Ureter (tissue), 1 donor: Measurements from ENCODE around the gene MRPS25. TPM values are rescaled to one million over a fixed set of nuclear protein-coding genes. Genes with fewer than 3 reads are reported as not detected.
A peak's percentile ranks its signal among the peaks of the same experiment; 100 is the strongest.

ENCODE experiments used
- DNase-seq: peaks from one replicate; pipeline ENCODE4 v3.0.0-alpha.2; 2020; ENCODE audit warnings: low spot score
- total RNA-seq: library from RNA; stranded (reverse); gene quantifications from one replicate; pipeline ENCODE4 v1.2.4, GENCODE V29; 2023
- donor health status: DM: yes; HTN: yes; CAD: no.

MRPS25 gene
- total RNA-seq, 1 donor from 2014 or later: 99.3 TPM

GRCh38 chr3:15081960-15082664 lies 17.0 kb upstream of the MRPS25 start:
- no peak for DNase-seq

GRCh38 chr3:15079091-15079490 lies 14.0 kb upstream of the MRPS25 start:
- no peak for DNase-seq

- no peak for DNase-seq
Measured at GRCh38 chr3:15074500-15074899, 9.4 kb upstream of the MRPS25 start.

GRCh38 chr3:15071699-15072098 lies 6.6 kb upstream of the MRPS25 start:
- no peak for DNase-seq

GRCh38 chr3:15069441-15069840 lies 4.3 kb upstream of the MRPS25 start:
- DNase-seq: no peak

GRCh38 chr3:15066467-15066866 lies 1.4 kb upstream of the MRPS25 start:
- no peak for DNase-seq

GRCh38 chr3:15065550-15066007 lies 464 bp upstream of the MRPS25 start:
- no peak for DNase-seq

GRCh38 chr3:15064299-15064834 lies 748 bp downstream of the MRPS25 start:
- DNase-seq: no peak

GRCh38 chr3:15063656-15064286 lies 1.3 kb downstream of the MRPS25 start:
- DNase-seq: no peak

GRCh38 chr3:15063238-15063637 lies 1.9 kb downstream of the MRPS25 start:
- no peak for DNase-seq

GRCh38 chr3:15060029-15060428 lies 5.1 kb downstream of the MRPS25 start:
- no peak for DNase-seq

GRCh38 chr3:15056676-15057404 lies 8.3 kb downstream of the MRPS25 start:
- no peak for DNase-seq

- no peak for DNase-seq
Measured at GRCh38 chr3:15055019-15055557, 10.0 kb downstream of the MRPS25 start.

GRCh38 chr3:15053541-15053940 lies 11.6 kb downstream of the MRPS25 start:
- no peak for DNase-seq

- no peak for DNase-seq
Measured at GRCh38 chr3:15052335-15053242, 12.5 kb downstream of the MRPS25 start.

GRCh38 chr3:15051531-15051930 lies 13.6 kb downstream of the MRPS25 start:
- DNase-seq: peak; percentile 53

- no peak for DNase-seq
Measured at GRCh38 chr3:15050405-15051092, 14.6 kb downstream of the MRPS25 start.

- DNase-seq: no peak
Measured at GRCh38 chr3:15049584-15049983, 15.5 kb downstream of the MRPS25 start.

- no peak for DNase-seq
Measured at GRCh38 chr3:15045667-15046066, 19.4 kb downstream of the MRPS25 start.

GRCh38 chr3:15044326-15044725 lies 20.8 kb downstream of the MRPS25 start:
- DNase-seq: no peak
